Tibial nerve (tissue), 3 donors: ENCODE data around the gene ARL4C.

ENCODE experiments used
- POLR2A ChIP-seq, 2 donors: fragments of 450-650 bp; IDR thresholded peaks; one replicate each; pipeline ENCODE4 v1.6.1; 2017; ENCODE audit warnings: antibody characterized with exemption in 2 of 2, mild to moderate bottlenecking in 2 of 2, moderate library complexity in 2 of 2
- TF ChIP-seq, protein P1 (sequence below), 5 experiments: fragments of 200-600 bp in 3 of 5; fragments of 450-650 bp in 2 of 5; sonication (generic) in 3 of 5; IDR thresholded peaks; one replicate each; pipeline ENCODE4 v1.5.1; 2016 to 2019; ENCODE audit warnings: antibody characterized with exemption in 5 of 5, mild to moderate bottlenecking in 3 of 5, moderate library complexity in 2 of 5

DNA sequence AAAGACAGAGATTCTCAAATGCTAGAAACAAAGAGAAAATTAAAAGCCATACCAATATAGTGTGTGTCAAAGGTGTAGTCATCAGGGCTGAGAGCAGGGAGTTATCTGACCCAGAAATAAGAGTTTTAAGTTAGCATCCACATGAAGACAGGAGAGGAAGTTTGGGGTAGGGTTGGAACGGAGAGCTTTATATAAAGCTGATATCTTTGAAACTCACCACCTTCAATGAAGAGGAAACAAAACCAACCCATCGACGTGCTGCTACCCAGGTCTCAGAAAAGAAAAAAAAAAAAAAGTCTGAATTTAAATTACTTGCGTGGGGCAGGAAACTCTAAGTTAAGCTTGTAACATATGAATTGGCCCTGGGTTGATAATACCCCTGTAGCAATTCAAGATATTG lies 42.4 kb downstream of the ARL4C start:
- TF ChIP-seq, protein P1, sequence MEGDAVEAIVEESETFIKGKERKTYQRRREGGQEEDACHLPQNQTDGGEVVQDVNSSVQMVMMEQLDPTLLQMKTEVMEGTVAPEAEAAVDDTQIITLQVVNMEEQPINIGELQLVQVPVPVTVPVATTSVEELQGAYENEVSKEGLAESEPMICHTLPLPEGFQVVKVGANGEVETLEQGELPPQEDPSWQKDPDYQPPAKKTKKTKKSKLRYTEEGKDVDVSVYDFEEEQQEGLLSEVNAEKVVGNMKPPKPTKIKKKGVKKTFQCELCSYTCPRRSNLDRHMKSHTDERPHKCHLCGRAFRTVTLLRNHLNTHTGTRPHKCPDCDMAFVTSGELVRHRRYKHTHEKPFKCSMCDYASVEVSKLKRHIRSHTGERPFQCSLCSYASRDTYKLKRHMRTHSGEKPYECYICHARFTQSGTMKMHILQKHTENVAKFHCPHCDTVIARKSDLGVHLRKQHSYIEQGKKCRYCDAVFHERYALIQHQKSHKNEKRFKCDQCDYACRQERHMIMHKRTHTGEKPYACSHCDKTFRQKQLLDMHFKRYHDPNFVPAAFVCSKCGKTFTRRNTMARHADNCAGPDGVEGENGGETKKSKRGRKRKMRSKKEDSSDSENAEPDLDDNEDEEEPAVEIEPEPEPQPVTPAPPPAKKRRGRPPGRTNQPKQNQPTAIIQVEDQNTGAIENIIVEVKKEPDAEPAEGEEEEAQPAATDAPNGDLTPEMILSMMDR (IDR thresholded peaks at IDR 0.05), result no peak
- no peak for TF ChIP-seq POLR2A (IDR thresholded peaks at IDR 0.05)
